ENCODE measurements around the gene SP9.

The SP9 gene

DNA sequence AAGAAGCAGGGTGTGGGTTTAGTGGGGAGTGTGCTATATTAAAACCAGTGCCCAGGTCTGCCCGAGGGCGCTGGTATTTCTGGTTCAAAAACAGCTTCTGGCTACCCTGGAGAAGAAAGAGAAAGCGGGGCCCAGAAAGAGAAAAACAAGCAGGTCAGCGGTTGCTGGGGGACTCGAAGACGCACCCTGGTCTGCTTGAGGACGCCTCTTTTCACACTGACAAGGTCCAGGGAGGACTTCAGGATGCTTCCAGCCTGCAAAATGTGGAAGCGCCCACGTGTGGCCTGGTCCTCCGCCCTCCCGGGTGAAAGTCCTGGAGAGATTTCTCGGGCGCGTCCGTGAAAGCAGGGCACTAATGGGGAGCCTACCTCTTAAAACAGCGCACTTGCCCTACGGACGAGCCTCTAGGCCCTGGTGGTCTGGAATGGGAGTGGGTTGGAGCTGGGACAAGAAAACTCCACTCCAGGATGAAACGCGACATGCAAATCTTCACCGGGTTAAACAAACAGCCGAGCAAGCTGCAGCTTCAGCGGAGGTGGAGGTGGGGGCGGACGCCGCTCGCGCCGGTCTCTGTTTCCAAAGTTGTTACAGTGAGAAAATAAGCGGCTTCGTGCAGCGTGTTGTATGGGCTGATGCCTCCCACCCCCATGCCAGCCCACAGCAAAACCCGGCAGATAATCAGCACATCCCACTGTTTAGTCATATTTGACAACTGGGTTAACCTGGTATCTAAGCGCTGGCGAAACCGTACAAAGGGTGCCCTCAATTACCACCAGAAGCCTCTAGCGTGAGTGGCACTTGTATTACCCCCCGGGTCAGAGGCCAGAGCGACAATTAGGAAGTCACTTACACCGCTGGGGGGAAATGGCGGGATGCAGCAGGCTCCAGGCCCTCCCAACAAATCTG is 1.1 kb upstream of the SP9 start:
- no peak for DNase-seq (ENCODE audit: low read depth in 2 of 3, low spot score in 1 of 3)

GRCh38 chr2:174334278-174334715 is 457 bp upstream of the SP9 start:
- no peak for DNase-seq (ENCODE audit: low read depth in 2 of 3, low spot score in 1 of 3)

- no peak for DNase-seq (ENCODE audit: low read depth in 2 of 3, low spot score in 1 of 3)
Observed at GRCh38 chr2:174335254-174335987, 667 bp downstream of the SP9 start.

- no peak for DNase-seq (ENCODE audit: low read depth in 2 of 3, low spot score in 1 of 3)
Observed at GRCh38 chr2:174335988-174336500, 1.3 kb downstream of the SP9 start.

DNA sequence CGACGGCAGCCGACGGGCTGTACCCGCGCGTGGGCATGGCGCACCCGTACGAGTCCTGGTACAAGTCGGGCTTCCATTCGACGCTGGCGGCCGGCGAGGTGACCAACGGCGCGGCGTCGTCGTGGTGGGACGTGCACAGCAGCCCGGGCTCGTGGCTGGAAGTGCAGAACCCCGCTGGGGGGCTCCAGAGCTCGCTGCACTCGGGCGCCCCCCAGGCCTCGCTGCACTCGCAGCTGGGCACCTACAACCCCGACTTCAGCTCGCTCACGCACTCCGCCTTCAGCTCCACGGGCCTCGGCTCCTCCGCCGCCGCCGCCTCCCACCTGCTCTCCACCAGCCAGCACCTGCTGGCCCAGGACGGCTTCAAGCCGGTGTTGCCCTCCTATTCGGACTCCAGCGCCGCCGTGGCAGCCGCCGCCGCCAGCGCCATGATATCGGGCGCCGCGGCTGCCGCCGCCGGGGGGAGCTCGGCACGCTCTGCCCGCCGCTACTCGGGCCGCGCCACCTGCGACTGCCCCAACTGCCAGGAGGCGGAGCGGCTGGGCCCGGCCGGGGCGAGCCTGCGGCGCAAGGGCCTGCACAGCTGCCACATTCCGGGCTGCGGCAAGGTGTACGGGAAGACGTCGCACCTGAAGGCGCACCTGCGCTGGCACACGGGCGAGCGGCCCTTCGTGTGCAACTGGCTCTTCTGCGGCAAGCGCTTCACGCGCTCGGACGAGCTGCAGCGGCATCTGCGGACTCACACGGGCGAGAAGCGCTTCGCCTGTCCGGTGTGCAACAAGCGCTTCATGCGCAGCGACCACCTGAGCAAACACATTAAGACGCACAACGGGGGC is 2.0 kb downstream of the SP9 start:
- DNase-seq (ENCODE audit: low read depth in 2 of 3, low spot score in 1 of 3): no peak

- no peak for DNase-seq (ENCODE audit: low read depth in 2 of 3, low spot score in 1 of 3)
Observed at GRCh38 chr2:174337337-174338146, 2.8 kb downstream of the SP9 start.

- DNase-seq (ENCODE audit: low read depth in 2 of 3, low spot score in 1 of 3): no peak
Observed at GRCh38 chr2:174338147-174338605, 3.4 kb downstream of the SP9 start.

GRCh38 chr2:174338671-174339560 is 4.2 kb downstream of the SP9 start:
- no peak for DNase-seq (ENCODE audit: low read depth in 2 of 3, low spot score in 1 of 3)

DNA sequence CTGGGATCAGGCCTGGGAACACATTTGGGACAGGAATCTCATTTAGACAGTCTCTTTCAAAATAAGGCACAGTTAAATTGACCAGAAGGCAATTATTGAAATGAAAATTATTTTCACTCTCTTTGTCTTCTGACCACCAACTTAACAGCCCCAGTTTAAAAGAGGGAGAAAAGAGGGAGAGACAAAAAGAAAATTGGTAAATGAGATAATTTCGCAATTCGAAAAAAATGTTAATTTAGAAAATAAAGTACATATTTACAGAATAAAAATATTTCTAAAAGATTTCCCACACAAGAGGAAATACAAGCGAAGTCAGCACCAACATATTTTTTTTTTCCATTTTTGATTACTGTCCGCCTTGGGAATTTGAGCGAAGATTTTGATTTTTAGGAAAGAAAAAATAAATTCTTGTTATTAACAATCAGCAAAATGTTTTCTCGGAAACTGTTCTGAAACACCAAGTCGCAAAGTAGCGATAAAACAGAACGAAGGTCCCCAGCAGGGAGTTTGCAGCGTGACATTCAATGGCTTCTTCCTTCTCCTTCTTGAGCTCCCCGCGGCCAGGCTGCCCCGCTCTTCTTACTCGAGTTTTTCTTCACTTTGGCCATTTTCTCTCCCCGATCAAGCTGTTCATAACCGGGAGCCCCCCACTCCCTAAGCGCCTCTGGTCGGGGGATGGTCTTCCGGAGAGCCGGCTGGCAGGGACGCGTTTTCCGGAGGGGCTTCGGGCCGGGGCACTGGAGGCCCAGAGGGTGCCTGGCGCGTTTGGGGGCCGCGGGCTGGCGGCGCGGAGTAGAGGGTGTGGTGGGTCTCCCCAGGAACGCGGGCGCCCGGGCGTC is 5.0 kb downstream of the SP9 start:
- DNase-seq (ENCODE audit: low read depth in 2 of 3, low spot score in 1 of 3): no peak

DNA sequence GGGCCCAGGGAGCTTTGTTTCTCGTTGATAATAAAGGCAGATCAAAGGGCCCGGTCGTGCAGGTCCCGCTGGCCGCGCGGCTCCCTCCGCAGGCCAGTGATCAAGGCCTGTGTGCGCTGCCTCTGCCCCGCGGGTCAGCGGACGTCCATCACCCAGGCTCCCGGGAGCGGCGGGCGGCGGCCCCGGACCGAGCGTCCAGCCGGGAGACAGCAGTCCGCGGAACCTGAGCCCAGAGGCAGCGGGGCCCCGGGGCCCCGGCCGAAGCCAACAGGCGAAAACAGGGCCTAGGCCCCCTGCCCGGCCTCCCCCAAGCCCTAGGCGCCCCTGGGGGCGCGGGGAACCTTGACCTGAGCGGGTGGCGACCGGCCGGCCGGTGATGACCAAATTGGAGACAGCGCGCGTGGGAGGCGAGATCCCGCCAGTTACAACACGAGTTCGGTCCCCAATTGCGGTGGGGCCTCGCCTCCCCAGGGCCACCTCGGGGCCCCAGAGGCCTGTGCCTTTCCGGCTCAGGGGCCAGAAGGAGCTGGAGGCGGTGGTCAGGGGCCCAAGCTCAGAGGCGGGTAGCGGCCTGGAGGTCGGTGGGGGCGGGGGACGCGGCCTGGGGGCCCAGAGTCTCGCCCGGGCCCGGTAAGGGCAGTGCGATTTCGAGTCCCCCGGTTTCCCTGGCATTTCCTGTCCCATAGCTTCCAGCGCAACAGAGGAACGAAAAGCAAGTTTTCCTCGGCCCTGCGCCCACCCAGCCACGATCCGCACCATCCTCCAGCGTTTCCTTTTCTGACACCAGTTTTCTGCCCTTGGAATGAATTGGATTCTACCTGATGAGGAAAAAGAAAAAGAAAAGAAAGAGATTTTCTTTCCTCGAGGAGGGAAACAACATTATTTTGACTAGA is 5.9 kb downstream of the SP9 start:
- no peak for DNase-seq (ENCODE audit: low read depth in 2 of 3, low spot score in 1 of 3)

DNA sequence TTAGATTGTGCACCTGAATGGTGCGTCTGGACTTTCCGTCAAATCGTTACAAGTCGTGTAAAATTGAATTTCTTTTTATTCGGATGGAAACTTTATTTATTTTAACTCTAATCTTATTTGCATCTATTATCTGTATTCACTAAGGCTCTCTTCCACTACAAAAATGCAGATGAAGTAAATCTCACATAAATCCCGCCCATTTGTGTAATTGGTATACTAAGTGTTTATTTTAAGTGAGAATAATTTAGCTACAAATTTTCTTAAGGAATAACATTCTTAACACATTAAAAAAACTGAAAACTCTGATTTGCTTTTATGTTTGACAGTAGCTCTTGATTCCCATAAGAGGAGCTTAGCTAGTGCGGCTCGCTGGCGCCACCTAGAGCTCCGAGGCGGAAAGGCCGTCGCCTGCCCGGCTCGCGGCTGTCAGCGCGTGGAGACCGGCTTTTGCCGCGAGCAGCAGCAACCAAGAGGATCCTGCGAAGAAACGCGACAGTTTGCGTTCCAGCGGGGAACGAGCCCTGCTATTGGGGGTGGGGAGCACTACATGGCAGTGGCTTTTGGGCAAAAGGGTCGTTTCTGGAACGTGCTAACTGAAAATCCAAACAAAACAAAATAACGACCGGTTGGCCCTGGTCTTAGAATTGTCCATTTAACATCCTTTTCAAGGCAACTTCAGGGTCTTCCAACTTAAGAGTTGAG is 6.7 kb downstream of the SP9 start:
- DNase-seq (ENCODE audit: low read depth in 2 of 3, low spot score in 1 of 3): peak; percentile 82 to 90 (median 83)

DNA sequence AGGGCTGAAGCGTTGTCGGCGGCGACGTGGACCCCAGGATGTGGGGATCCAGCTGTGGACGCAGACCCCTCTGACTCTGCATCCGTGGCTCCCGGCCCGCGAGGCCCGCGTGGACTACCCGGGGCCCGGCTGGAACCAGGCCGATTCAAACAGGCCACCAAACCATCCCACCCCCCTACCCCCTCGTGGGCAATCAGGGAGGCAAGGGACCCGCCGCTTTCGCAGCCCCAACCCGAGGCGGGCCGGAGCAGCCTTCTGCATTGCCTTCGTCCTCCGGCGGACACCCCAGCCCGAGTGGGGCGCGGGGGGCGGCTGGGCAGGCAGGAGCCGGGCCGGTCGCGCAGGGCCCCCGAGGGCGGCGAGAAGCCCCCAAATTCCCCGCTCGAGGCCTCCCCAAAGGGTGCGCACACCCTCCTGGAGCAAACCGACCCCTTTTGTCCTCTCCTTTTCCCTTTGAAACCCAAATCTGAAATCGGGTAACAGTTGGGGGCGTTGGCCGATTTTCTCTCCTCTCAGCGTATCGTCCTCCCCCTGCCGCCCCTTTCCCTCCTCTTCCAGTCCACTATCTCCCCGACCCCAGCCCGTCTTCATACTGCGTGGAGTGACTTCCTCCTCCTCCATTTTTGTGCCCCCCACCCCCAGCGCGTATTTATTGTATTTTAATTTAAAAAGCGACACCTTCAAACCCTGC is 7.4 kb downstream of the SP9 start:
- DNase-seq (ENCODE audit: low read depth in 2 of 3, low spot score in 1 of 3): no peak

DNA sequence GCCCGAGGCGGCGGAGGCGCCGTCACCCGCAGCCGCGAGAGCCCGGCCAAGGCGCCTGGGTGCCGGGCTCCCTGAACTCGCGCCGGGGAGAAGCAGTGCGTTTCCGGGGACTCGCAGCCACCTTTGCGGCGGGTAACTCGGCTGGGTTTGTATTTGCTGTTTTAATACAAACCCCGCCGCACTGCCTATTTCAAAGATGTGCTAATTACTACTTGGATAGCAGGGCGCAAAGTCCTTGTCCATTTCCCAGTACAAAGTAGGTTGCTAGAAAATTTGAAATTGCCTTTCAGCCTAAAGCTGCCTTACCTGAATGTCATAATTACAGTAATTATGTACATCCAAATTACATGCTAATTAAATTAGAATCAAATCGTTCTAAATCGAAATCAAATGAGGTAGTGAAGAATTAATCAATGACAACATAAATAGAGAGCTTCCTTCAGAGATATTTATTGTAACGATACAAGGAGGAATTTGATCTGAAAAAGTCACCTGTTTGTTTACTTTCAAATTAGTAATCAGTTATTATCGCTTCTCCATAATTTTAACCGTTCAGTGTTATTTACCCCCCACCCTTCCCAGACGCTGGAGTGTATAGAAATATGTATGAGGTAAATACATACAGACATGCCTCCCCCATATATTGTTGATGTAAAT is 8.1 kb downstream of the SP9 start:
- DNase-seq (ENCODE audit: low read depth in 2 of 3, low spot score in 1 of 3): no peak

DNA sequence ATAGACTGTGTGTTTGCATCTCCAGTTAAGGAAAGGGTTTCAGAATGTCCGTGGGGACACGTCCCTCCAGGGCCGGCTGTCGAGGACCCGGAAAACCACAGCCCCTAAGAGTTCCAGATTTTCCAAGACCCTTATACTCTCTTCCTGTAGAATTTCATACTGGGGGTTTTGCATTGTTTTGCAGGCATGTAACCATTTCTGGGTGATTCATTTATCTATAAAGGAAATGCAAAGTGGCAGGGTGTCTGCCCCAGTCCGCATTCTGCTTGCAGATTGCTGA is 8.5 kb downstream of the SP9 start:
- no peak for DNase-seq (ENCODE audit: low read depth in 2 of 3, low spot score in 1 of 3)

DNA sequence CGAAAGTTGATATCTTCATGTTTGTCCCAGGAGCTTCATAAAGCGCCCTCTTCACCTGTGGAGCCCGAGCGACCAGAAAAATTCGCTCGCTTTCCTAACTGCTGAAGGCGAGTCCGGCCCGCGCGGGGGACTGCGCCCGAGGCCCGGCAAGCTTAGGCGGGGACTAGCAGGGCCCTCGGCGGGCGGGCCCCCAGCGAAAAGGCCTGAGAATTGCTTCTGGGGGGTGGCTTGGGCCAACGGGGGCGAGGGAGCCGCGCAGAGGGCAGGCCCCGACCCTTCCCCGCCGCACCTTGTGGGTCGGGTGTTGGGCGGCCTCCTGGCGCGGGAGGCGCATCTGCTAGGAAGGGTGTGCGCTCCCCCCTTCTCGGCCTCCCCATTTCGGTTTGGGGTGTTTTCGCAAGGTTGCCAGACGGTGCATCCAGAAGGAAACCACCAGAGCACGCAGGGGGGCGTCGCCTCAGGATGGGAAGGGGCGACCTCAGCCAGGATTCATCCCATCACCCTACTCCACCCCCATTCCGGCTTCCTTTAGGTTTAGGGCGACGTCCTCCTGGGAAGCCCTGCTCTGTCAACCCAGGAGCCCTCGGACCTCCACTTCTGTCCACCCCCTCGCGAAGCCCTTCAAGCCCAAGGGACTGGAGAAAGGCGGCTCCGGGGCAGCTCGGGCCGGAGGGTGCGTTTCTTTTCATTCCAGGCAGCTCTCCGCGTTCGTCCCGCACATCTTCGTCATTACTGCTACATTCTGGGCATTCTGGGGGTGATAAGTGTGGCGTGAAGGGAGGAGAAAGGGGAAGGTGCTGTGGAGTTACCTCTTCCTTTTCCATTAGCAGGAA is 9.1 kb downstream of the SP9 start:
- no peak for DNase-seq (ENCODE audit: low read depth in 2 of 3, low spot score in 1 of 3)
